RKO (cell line): Measurements from ENCODE around the gene KCTD3.

Experiments used
- DNase-seq: peaks from one replicate; pipeline ENCODE4 v3.0.0-alpha.2; 2016; ENCODE audit warnings: low spot score

The KCTD3 gene

DNA sequence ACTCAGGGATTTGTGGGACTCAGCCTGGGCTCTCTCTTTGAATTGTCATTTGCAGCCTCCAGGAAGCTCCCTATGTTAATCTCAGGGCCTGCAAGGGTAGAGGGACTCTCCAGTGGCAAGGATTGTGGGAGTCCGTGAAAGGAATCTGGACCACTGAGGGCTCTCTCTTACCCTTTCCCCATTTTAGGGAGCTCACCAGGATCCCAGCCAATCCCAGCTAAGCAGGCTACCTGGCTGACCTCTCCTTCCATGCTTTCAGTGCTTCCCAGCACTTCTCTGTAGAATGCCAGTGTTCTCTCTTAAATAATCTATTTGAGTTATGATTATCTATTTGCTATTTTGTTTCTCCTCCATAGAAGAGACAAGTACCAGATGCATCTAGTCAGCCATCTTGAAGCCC lies 9.6 kb upstream of the KCTD3 start:
- no peak for DNase-seq

DNA sequence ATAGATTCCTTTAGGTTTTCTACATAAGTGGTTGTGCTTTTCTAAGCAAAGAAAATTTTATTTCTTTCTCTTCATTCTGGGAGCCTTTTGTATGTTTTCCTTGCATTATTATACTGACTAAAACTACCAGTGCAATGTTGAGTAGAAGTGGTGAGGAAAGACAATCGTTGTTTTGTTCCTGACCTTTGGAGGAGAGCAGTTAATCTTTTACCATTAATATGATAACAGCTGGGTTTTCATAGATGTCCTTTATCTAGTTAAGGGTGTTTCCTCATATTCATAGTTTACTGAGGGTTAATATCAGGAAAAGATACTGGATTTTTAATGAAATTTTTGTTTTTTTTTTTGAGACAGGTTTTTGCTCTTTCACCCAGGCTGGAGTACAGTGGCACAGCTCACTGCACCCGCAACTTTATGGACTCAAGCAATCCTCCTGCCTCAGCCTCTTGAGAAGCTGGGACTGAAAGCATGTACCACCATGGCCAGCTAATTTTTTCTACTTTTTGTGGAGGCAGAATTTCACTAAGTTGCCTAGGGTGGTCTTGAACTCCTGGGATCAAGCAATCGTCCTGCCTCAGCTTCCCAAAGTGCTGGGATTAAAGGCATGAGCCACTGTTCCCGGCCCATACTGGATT lies 9.0 kb upstream of the KCTD3 start:
- no peak for DNase-seq

DNA sequence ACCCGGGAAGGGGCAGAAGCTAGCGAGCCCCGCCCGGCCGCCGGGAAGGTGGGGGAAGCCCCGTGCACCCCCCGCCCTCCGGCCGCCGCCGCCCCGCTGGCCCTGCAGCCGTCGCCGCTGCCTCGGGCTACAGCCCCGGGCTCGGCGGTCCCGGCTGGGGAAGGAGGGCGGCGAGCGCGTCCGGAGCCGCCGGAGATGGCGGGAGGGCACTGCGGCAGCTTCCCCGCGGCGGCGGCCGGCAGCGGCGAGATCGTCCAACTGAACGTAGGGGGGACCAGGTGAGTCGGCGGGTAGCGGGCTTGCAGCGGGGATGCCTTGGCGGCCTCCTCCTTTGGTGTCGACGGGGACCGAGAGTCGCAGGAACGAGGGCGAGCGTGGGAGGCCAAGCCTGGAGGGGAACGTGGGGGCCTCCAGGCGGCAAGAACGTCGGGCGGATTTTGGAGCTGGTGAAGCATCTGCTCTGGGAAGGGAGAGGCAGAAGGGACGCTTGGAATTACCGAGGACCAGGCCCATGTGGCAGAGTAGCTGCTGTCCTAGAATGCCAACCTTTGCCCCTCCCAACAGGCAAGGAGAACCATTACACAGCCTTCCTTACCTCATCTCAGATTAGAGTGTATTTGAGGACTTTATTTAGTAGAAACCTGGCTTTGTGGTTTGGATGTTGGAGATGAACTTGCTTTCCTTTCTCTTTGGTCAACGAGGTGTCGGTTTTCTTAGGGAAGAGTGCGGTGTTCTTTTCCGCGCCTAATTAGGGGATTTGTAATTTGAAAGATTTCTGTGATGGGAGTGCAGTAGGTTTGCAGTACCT lies 591 bp downstream of the KCTD3 start:
- peak; percentile 82 for DNase-seq

DNA sequence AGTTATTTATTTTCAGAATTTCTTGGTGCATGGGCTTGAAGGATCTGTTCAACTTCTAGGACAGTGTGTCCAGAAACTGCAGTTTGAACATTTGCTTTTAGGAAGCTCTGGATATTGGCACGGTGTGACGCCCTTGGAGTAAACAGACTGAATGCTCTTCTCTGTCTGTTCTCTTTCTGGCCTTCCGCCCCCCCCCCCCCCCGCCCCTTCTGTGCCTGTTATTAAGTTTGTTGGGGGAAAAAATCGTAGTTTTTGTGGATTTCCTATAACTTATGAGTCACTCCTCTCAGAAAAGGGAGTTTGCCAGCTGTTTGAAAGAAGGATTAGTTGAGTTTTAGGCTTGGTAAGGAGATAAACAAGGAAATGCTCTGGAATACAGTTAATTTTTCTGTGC lies 1.2 kb downstream of the KCTD3 start:
- DNase-seq = peak; percentile 71

DNA sequence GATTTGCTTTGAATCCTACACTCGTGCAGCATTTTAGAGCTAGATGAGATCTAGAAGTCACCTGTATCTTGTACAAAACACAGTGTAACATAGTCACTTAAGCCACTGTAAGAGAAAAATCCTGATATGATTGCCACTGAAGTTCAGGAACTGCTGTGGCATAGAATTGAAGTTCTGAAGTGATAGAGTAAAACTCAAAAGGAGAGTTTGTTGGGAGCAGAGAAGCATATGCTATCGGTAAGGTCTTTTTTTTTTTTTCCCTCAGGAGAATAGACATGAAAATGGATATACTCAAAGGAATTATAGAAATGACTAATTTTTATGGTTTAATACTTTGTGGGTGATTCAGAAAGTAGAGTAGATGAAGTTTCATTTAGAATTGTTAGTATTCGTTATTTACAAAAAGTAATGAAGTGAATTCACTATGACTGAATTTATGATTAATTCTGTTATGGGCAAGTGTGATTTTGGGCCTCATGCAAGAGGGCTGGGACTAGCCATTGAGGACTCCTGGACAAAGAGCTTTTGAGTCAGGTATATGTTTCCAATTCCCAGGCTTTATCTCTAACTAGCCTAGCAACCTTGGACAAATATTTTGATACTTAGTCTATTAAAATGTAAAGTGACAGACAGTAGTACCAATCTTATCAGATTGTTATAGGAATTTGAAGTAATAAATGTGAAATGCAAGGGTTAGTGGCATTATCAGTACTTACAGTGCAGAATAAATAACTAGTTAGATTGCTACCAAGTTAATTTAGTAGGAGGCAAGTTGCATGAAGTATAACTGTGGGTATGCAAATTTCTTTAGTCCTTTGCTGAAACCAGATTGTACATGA lies 3.1 kb downstream of the KCTD3 start:
- peak; percentile 53 for DNase-seq

DNA sequence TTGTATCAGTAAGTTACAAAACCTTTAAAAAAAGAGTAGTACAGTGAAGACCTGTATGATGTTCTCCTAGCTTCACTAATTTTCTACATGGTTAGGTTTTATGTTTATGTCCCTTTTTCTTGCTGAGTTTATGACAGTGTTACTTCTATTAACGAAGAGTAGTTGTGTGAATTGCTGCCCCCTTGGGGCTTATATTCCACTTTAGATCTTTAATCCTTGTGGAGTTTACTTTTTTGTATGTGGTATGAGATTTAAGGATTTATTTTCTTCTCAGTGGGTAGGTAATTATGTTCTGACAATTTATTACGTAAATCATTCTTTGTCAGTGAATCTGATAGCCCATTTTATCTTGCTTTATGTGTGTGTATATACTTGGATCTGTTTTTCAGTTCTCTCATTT lies 14.8 kb downstream of the KCTD3 start:
- DNase-seq = no peak

DNA sequence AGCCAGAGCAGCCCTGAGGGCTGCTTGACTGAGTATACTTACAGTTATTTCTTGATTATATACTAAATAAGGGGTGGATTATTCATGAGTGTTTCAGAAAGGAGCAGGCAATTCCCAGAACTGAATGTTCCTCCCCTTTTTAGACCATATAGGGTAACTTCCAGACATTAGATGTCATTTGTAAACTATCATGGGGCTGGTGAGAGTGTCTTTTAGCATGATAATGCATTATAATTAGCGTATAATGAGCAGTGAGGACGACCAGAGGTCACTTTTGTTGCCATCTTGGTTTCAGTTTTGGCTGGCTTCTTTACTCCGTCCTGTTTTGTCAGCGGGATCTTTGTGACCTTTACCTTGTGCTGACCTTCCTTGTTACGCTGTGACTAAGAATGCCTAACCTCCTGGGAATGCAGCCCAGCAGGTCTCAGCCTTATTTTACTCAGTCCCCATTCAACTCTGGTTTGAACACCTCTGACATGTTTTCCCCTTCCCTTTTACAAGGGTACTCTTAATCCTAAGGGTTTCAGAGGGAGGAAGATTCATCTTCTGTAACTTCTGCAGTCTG lies 16.2 kb downstream of the KCTD3 start:
- DNase-seq = no peak

DNA sequence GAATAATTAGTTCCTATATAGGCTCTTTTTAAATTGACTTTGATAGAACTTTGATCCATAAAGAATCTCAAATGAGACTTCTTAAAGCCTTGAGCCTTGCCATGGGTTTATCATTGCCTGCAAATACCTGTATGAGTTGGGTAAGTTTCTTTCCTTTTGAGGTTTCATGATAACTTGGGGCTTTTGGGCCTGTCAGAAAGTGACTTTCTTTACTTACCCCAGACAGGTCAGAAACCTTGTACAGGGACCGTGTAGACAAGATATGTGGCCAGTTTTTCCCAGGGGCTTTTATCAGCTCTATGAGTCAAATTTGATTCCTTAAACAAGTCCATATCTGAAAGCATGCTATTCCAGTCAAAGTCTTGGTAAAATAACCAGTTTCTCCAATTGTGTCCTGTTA lies 17.3 kb downstream of the KCTD3 start:
- no peak for DNase-seq

DNA sequence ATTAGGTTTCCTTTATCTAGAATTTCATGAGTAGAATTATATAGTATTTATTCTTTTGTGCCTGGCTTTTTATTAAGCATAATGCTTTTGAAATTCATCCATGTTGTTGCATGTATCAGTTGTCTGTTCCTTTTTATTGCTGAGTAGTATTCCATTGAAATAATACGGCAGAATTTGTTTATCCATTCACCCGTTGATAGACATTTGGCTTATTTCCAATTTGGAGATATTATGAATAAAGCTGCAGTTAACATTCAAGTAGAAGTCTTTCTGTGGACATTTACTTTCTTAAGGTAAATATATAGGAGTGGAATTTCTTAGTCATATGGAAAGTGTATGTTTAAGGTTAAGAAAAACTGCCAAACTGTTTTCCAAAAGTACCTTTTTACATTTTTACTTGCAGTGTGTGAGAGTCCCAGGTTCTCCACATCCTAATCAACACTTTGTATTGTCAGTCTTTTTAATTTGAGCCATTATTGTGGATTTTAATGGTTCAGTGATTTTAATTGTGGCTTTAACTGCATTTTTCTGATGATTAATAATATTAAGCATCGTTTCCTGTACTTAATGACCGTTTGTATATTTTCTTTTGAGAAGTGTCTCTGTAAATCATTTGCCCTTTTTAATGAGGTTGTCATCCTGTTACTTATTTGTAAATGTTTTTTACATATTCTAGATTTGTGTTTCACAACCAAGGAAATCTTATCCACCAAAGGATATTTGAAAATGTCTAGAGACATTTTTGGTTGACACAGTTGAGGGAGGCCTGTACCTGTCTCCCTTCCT lies 22.7 kb downstream of the KCTD3 start:
- DNase-seq = no peak

DNA sequence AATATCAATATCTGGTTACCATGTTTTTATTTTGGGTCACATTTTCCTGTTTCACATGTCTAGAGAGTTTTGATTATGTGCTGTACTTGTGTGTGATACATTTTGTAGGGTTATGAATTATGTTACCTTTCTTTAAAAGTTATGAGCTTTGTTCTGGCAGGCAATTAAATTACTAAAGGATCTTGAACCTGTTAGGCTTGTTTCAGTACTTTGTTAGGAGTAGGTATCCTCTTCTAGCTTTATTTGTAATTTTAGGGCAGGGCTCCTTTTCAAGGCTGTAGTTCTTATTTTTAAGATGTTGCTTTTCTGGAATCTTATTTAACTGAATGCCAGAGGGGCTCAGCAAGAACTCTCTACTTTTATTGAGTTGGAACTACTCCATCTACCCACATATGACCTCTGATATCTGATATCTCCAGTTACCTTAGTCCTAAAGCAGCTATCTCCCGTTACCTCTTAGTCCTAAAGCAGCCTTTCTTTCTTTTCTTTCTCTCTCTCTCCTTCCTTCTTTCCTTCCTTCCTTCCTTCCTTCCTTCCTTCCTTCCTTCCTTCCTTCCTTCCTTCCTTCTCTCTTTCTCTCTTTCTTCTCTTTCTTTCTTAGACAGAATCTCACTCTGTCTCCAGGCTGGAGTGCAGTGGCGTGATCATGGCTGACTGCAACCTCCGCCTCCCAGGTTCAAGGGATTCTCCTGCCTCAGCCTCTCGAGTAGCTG lies 23.8 kb downstream of the KCTD3 start:
- no peak for DNase-seq

DNA sequence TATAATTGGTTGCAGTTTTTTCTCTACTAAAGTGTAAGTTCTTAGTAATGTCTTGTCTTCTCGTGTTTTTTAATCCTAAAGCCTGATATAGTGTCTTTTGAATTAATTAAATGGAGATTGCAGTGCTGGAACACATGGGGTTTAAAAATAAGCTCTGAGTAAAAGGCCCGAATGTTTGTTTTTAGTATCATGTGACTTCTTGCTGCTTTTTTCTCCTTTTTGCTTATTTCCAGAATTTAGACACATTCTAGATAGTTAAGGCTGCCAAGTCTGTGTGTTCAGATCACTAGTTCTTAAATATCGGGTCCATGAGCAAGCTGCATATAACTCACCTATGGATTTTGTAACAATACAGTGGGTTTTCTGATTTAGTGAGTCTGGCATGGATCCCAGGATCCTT lies 27.5 kb downstream of the KCTD3 start:
- no peak for DNase-seq

DNA sequence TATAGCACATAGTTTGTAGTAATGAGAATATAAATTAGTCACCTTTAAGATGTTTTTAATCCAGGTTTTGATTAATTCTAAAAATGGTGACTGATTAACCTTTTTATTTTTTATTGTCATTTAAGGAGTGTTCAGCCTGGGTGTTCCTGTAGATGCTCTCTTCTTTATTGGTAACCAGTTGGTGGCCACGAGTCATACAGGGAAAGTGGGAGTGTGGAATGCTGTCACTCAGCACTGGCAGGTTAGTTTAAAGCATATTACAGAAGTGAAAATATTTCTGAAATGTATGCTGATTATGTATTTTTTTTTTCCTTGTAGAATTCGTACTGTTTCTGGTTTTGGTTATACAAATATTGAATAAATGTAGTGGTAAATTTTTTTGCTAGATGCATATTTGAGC lies 28.1 kb downstream of the KCTD3 start:
- no peak for DNase-seq

DNA sequence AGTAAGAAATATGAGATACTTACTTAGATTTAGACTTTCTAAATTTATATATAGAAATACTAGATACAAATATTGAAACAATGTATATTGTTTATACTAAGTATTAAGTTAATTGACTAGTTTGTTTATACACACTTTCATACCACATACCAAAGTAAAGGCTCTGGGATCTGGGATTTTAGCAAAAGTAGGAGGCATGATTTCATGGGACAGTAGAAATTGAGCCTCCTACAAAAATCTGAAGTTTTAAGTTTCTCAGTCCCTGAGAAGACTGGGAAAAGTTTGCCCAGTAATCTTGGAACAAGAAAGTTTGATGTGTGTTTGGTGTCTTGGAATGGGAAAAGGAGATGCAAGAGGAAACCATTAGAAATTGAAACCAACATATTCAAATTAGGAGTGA lies 30.9 kb downstream of the KCTD3 start:
- no peak for DNase-seq

DNA sequence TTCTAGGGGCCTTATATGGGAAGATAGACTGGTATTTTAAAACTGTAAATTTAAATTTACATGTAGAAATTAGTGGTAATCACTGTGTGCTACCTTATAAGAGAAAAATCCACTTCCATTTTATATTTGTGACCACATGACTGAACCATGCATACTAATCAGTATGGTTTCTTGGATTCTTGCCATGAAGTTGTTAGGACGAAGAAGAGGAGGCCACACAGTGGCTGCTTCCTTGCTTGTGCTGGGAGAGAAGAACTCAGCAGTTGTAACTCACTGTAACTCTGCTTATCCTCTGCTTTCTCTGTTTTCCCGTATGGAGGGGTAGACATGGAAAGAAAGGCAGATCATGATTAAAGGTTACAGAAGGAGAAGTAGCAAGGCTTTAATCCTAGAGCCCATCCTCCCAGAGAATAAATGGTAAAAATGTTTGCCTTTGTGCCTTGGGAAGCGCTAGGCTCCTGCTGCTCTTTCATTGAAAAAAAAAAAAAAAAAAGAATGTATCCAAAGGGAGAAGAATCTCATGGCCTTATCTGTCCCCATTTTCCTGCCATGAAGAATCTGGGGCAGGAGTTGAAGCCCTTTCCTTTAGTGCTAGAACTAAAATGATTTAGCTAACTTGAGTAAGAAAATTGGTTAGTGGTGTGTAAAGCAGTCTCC lies 32.4 kb downstream of the KCTD3 start:
- no peak for DNase-seq

DNA sequence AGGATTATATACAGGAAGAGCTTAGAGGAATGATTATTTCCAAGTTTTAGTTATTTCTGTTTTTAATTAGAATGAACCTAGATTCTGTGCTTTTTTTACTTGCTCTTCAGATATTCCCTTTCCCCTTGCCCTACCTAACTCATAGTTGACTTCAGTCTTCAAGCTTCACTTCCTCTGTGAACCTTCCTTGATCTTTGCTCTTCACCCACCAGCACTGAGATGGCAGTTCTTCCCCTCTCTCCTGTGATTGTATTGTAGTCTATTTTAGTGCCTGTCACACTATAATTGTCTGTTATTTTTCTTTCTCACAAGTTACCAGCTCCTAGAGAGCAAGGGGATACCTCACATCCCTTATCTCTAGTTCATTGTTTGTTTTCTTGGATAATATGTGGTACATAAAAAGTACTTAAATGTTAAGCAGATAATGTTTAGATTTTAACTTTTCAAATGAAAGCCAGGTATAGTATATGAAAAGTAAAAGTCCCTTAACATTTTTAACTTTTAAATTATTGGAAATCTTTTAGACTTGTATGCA lies 33.2 kb downstream of the KCTD3 start:
- DNase-seq = no peak

DNA sequence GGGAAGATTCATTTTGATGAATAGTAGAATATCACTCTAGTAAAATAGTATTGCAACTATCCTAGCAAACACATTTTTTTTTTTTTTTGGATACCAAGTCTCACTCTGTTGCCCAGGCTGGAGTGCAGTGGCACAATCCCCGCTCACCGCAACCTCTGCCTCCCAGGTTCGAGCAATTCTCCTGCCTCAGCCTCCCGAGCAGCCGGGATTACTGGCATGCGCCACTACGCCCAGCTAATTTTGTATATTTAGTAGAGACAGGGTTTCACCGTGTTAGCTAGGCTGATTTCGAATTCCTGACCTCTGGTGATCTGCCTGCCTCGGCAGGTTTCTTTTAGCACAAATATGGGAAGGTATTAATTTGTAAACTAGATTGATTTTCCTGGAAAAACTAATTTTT lies 33.8 kb downstream of the KCTD3 start:
- no peak for DNase-seq

DNA sequence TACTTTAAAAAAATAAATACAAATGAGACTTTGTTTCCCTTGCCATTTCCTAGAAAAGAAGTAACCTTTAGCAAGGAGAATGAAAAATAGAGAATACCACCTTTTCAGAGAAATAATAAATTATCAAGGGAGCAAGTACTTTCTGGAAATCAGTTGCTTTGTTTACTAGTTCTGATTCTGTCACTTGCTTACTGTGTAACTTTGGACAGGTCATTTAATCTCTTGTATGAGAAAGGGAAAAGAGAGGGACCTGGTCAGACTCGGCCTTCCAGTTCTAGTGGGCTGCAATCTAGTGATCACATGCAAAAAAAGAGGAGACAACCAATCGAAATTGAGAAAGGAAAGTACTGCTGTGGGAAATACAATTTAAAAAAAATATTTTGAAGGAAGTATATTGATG lies 34.2 kb downstream of the KCTD3 start:
- no peak for DNase-seq

DNA sequence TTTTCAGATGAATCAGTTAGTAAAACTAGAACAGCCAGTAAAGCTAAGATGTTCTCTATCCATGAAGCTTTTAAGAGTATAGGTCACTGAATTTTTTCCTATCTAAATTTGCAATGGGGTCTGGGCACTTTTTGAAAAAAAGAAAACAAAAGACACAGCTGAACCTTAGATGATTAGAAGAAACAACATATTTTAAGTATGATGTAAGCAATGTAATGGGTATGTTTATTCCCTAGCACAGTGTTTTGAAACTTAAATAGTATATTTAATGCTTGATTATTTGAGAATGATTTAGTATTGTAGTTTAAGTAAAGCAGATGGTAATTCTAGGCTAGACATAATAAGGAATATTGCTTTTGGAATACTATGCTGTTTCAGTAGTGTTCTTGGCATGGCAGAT lies 36.2 kb downstream of the KCTD3 start:
- DNase-seq = no peak

DNA sequence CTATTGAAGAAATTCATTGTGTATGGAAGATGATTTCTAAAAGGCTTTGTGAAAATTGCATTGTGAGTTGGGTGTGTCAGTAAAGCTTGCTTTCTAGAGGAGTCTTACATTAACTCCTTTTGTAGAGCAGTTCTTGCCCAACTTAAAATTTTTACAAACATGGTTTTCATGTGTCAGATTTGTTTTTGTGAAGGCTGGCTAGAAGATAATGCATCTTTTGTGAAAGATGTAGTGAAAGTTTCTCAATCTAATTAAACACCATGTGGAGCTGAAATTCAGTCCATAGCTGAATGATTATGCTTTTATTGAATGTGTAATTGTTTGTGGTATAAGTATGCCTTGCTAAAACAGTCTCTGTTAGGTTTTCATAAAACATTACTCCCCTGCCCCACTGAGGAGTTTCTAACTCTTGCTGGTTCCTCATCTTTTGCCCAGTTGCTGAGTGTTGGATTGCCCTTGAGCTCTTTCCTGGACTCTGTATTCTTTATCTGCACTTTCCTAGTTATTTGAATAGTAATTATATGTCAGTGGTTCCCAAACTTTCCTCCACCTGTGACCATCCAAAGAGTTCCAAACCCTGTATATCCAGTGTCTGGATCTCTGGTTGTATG lies 38.0 kb downstream of the KCTD3 start:
- DNase-seq = no peak

DNA sequence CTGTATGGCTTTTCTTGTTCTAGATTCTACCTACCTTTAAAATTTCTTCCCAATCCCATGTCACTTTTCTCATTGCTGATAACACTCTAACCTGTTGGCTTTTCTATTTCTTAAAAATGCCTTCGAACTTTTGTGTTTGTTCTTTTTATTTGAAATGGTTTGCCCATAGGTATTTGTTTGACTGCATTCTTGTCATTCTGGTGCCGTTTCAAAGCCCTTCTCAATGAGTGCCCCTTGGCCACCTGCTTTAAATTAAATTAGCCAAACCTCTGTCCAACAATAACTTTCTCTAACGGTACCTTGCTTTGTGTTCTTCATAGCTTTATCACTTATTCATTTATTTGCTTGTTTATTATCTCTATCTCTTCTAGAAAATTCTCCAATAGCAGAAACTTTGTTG lies 38.9 kb downstream of the KCTD3 start:
- DNase-seq = no peak
